ENCODE results near the gene LEUTX.

Gene LEUTX

GRCh38 chr19:39826311-39826945 lies 47.8 kb downstream of the LEUTX start:
- H3K4me1 Mint-ChIP-seq: peaks cover 16% of the 10 kb centered on the region
- no peaks in the 10 kb centered on the region for H3K27me3 Mint-ChIP-seq (ENCODE audit: low read depth)
- no peak overlapping the region for H3K4me3 Mint-ChIP-seq
- TF ChIP-seq, protein P1, sequence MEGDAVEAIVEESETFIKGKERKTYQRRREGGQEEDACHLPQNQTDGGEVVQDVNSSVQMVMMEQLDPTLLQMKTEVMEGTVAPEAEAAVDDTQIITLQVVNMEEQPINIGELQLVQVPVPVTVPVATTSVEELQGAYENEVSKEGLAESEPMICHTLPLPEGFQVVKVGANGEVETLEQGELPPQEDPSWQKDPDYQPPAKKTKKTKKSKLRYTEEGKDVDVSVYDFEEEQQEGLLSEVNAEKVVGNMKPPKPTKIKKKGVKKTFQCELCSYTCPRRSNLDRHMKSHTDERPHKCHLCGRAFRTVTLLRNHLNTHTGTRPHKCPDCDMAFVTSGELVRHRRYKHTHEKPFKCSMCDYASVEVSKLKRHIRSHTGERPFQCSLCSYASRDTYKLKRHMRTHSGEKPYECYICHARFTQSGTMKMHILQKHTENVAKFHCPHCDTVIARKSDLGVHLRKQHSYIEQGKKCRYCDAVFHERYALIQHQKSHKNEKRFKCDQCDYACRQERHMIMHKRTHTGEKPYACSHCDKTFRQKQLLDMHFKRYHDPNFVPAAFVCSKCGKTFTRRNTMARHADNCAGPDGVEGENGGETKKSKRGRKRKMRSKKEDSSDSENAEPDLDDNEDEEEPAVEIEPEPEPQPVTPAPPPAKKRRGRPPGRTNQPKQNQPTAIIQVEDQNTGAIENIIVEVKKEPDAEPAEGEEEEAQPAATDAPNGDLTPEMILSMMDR (IDR thresholded peaks at IDR 0.05; ENCODE audit: unreplicated experiment in 3 of 3): no peak
- no peak overlapping the region for H3K27ac Mint-ChIP-seq
- peaks cover 44% of the 10 kb centered on the region for H3K36me3 Mint-ChIP-seq (ENCODE audit: low read depth)
- H3K9me3 Mint-ChIP-seq: no peaks in the 10 kb centered on the region

- TF ChIP-seq, protein P1 (IDR thresholded peaks at IDR 0.05; ENCODE audit: unreplicated experiment in 3 of 3): no peak
- no peak overlapping the region for H3K27ac Mint-ChIP-seq
- peaks cover 48% of the 10 kb centered on the region for H3K36me3 Mint-ChIP-seq (ENCODE audit: low read depth)
- peaks cover 22% of the 10 kb centered on the region for H3K4me1 Mint-ChIP-seq
- H3K9me3 Mint-ChIP-seq: no peaks in the 10 kb centered on the region
- H3K27me3 Mint-ChIP-seq (ENCODE audit: low read depth): no peaks in the 10 kb centered on the region
- no peak overlapping the region for H3K4me3 Mint-ChIP-seq
Measured at GRCh38 chr19:39827216-39827615, 48.6 kb downstream of the LEUTX start.

- H3K27me3 Mint-ChIP-seq (ENCODE audit: low read depth): no peaks in the 10 kb centered on the region
- H3K9me3 Mint-ChIP-seq: no peaks in the 10 kb centered on the region
- TF ChIP-seq, protein P1 (IDR thresholded peaks at IDR 0.05; ENCODE audit: unreplicated experiment in 3 of 3): no peak
- peaks cover 54% of the 10 kb centered on the region for H3K36me3 Mint-ChIP-seq (ENCODE audit: low read depth)
- H3K27ac Mint-ChIP-seq: no peak overlapping the region
- H3K4me3 Mint-ChIP-seq: peak overlapping the region in 1 of 3 experiments; percentile 37
- H3K4me1 Mint-ChIP-seq: peaks cover 31% of the 10 kb centered on the region
Measured at GRCh38 chr19:39828015-39828653, 49.5 kb downstream of the LEUTX start.

GRCh38 chr19:39828654-39829032 lies 50.0 kb downstream of the LEUTX start:
- H3K4me1 Mint-ChIP-seq: peaks cover 31% of the 10 kb centered on the region
- no peaks in the 10 kb centered on the region for H3K9me3 Mint-ChIP-seq
- TF ChIP-seq, protein P1 (IDR thresholded peaks at IDR 0.05; ENCODE audit: unreplicated experiment in 3 of 3): no peak
- H3K4me3 Mint-ChIP-seq: peak overlapping the region in 1 of 3 experiments; percentile 10
- H3K27me3 Mint-ChIP-seq (ENCODE audit: low read depth): no peaks in the 10 kb centered on the region
- H3K27ac Mint-ChIP-seq: peak overlapping the region in 2 of 3 experiments; percentile 26 to 44
- H3K36me3 Mint-ChIP-seq (ENCODE audit: low read depth): peaks cover 54% of the 10 kb centered on the region

- no peaks in the 10 kb centered on the region for H3K9me3 Mint-ChIP-seq
- H3K27me3 Mint-ChIP-seq (ENCODE audit: low read depth): no peaks in the 10 kb centered on the region
- H3K4me1 Mint-ChIP-seq: peaks cover 36% of the 10 kb centered on the region
- H3K36me3 Mint-ChIP-seq (ENCODE audit: low read depth): peaks cover 58% of the 10 kb centered on the region
- H3K4me3 Mint-ChIP-seq: peak overlapping the region; percentile 9 to 34 (median 25)
- TF ChIP-seq, protein P1 (IDR thresholded peaks at IDR 0.05; ENCODE audit: unreplicated experiment in 3 of 3): no peak
- H3K27ac Mint-ChIP-seq: no peak overlapping the region
Measured at GRCh38 chr19:39829702-39830275, 51.1 kb downstream of the LEUTX start.
